Epidermal melanocyte (primary cell): ENCODE data around the gene GNB1L.
"Not testable (repeated sequence)": the region's sequence is repeated elsewhere in the genome, so short reads cannot be mapped to it uniquely, and the experiment has no call there.

ENCODE experiments used
- DNase-seq: peaks from one replicate; pipeline ENCODE4 v3.0.0; 2011; ENCODE audit warnings: low spot score; ENCODE audit not compliant: insufficient read length

Gene GNB1L

GRCh38 chr22:19783586-19784383, 70.9 kb downstream of the GNB1L start:
- DNase-seq, result no peak

GRCh38 chr22:19782533-19782932, 72.1 kb downstream of the GNB1L start:
- DNase-seq, result no peak

GRCh38 chr22:19779685-19780268, 74.9 kb downstream of the GNB1L start:
- DNase-seq, result no peak

GRCh38 chr22:19779011-19779421, 75.7 kb downstream of the GNB1L start:
- no peak for DNase-seq

- not testable (repeated sequence) for DNase-seq
Observed at GRCh38 chr22:19777192-19777591, 77.5 kb downstream of the GNB1L start.

- DNase-seq, result no peak
Observed at GRCh38 chr22:19776433-19777031, 78.1 kb downstream of the GNB1L start.

GRCh38 chr22:19775496-19776325, 79.0 kb downstream of the GNB1L start:
- DNase-seq, result no peak

- no peak for DNase-seq
Observed at GRCh38 chr22:19774628-19775027, 80.0 kb downstream of the GNB1L start.

GRCh38 chr22:19773470-19774040, 81.1 kb downstream of the GNB1L start:
- no peak for DNase-seq

GRCh38 chr22:19772673-19773469, 81.8 kb downstream of the GNB1L start:
- no peak for DNase-seq

GRCh38 chr22:19772422-19772672, 82.3 kb downstream of the GNB1L start:
- no peak for DNase-seq

- DNase-seq, result no peak
Observed at GRCh38 chr22:19770349-19771220, 84.1 kb downstream of the GNB1L start.

- DNase-seq, result no peak
Observed at GRCh38 chr22:19769393-19769715, 85.3 kb downstream of the GNB1L start.

- no peak for DNase-seq
Observed at GRCh38 chr22:19767427-19768341, 87.0 kb downstream of the GNB1L start.

- DNase-seq, result no peak
Observed at GRCh38 chr22:19766511-19767426, 87.9 kb downstream of the GNB1L start.

- no peak for DNase-seq
Observed at GRCh38 chr22:19766240-19766510, 88.5 kb downstream of the GNB1L start.

GRCh38 chr22:19765477-19766239, 89.0 kb downstream of the GNB1L start:
- DNase-seq, result no peak
